ENCODE data around the gene C12orf75.
"Not testable (repeated sequence)": the region's sequence is repeated elsewhere in the genome, so short reads cannot be mapped to it uniquely, and the experiment has no call there.

The C12orf75 gene

DNA sequence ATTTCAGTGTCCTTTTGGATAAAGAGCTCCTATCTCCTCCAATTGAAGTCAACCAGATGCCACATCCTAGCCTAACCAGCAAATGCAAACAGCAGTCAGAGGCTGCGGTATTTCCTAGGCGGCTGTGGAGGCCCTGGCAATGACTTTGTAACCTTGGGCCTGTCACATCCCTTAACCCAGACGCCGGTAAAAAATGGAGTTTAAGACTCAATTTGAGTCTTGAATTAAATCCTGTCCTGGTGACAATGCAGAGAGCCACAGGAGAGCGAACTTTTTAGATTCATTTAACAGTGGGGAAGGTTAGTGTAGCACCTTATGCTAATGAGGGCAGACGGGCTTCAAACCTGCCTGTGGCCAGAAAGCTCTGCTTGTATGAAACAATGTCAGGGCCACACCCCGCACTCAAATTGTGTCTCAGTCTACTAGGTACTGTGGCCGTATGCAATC lies 1.3 kb downstream of the C12orf75 start:
- DNase-seq (ENCODE audit: low read depth), result peak; percentile 53
- H3K4me3 ChIP-seq (ENCODE audit: low read depth, low read length), result peak overlapping the region; percentile 81
- TF ChIP-seq, protein P1, sequence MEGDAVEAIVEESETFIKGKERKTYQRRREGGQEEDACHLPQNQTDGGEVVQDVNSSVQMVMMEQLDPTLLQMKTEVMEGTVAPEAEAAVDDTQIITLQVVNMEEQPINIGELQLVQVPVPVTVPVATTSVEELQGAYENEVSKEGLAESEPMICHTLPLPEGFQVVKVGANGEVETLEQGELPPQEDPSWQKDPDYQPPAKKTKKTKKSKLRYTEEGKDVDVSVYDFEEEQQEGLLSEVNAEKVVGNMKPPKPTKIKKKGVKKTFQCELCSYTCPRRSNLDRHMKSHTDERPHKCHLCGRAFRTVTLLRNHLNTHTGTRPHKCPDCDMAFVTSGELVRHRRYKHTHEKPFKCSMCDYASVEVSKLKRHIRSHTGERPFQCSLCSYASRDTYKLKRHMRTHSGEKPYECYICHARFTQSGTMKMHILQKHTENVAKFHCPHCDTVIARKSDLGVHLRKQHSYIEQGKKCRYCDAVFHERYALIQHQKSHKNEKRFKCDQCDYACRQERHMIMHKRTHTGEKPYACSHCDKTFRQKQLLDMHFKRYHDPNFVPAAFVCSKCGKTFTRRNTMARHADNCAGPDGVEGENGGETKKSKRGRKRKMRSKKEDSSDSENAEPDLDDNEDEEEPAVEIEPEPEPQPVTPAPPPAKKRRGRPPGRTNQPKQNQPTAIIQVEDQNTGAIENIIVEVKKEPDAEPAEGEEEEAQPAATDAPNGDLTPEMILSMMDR (IDR thresholded peaks at IDR 0.05; ENCODE audit: insufficient read depth, low read depth, low read length, missing control alignments), result no peak

DNA sequence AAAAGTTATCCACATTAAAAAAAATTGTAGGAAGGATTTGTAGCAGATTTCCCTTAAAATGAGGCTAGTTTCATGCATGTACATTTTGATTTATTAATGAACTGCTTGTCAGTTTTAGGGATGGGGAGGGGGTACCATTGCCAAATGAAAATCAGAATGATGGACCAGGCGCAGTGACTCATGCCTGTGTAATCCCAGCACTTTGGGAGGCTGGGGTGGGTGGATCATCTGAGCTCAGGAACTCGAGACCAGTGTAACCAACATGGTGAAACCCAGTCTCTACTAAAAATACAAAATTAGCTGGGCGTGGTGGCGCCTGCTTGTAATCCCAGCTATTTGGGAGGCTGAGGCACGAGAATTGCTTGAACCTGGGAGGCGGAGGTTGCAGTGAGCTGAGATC lies 1.8 kb downstream of the C12orf75 start:
- not testable (repeated sequence) for DNase-seq (ENCODE audit: low read depth)

DNA sequence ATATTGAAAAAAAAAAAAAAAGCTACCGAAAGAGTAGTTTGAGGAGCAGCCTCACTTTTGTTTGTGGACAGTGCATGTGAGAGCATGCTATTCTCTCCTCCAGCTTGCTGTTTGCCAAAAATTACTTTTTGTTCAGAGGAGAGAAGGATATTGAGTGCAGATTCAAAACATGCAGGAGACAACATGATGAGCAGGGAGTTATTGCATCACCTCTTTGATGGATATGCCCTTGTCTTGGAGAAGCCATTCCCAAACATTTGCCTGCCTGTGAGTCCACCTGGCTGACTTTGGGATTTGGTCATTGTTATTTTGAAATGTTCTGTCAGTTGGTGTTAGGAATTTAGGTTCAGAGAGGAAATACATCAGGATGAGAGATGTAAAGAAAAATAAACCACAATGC lies 2.4 kb downstream of the C12orf75 start:
- DNase-seq (ENCODE audit: low read depth), result no peak
- H3K4me3 ChIP-seq (ENCODE audit: low read depth, low read length), result peak overlapping the region; percentile 81
- TF ChIP-seq, protein P1 (IDR thresholded peaks at IDR 0.05; ENCODE audit: insufficient read depth, low read depth, low read length, missing control alignments), result no peak

More for the DNA sequence above, 1.8 kb downstream of the C12orf75 start:
- H3K4me3 ChIP-seq (ENCODE audit: low read depth, low read length), result peak overlapping the region; percentile 81

DNA sequence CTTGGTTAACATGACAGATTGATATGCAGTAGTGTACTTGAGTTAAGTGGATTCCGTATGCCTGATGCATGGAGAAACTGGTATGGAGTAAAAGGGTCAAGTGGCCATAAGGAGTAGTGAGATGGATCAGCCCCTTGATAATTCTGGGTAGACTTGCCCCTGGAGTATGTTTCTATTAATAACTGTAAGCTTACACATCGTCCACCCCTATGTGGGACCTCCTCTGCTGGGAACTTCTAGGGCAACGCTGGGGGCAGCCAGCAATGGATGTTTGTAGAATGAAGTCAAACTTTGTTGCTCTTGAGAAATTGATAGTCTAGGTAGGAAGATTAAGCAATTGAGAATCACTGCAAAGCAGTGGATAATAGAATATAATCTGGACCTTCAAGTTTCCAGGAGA lies 3.5 kb downstream of the C12orf75 start:
- DNase-seq (ENCODE audit: low read depth), result no peak
- peak overlapping the region; percentile 13 for H3K4me3 ChIP-seq (ENCODE audit: low read depth, low read length)
- TF ChIP-seq, protein P1 (IDR thresholded peaks at IDR 0.05; ENCODE audit: insufficient read depth, low read depth, low read length, missing control alignments), result no peak

DNA sequence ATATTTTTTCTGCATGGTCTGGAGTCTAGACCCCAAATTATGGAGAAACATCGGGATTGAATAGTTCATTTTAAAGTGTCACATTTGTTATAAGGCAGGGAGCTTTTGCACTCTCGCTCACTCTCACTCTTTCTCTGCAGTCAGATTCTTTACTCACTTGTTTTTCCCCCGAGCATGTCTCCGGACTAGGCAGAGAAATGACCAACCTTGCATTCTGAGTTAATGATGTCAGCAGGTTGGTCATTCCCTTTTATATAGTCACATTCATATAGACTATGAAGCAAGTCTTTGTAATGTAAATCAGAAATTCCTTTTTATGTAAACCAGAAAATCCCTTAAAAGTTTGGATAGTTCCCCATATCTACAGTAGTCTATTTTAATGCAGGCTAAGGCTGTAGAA lies 4.1 kb downstream of the C12orf75 start:
- H3K4me3 ChIP-seq (ENCODE audit: low read depth, low read length), result peak overlapping the region; percentile 13
- no peak for DNase-seq (ENCODE audit: low read depth)
- TF ChIP-seq, protein P1 (IDR thresholded peaks at IDR 0.05; ENCODE audit: insufficient read depth, low read depth, low read length, missing control alignments), result no peak

DNA sequence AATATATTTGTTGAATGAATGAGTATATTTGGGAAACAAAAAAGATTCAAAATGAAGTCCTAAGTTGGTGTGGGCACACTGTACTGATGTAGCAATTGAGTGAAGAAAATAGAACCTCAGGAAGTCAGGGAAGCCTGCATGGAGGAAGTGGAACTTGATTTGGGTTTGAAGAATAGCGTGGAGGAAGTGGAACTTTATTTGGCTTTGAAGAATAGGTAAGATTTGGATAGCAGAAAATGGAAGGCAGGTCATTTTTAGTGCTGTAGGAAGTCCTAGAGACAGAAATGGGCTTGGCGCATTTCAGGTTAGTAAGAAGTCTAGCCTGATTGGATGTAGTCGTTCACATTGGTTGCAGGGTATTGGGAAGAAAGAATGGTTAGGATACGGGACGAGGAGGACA lies 5.4 kb downstream of the C12orf75 start:
- no peak for DNase-seq (ENCODE audit: low read depth)
- no peak overlapping the region for H3K4me3 ChIP-seq (ENCODE audit: low read depth, low read length)
- TF ChIP-seq, protein P1 (IDR thresholded peaks at IDR 0.05; ENCODE audit: insufficient read depth, low read depth, low read length, missing control alignments), result no peak

DNA sequence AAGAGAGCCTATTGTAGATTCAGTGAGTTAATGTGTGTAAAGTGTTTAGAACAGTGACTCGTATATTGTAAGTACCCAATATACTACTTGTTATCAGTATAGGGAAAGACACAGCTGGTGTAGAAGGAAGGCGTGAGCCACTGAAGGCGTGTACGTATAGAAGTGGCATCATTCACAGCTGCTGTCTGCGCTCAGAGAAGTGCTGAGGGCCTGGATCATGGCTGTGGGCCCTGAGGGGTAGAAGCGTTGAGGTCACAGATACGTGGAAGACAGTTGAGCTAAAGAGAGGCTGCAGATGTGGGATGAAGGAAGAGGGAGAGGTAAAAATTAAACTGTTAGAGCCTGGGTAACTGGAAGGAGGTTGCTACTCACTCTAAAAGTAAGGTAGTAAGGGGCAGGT lies 5.9 kb downstream of the C12orf75 start:
- TF ChIP-seq, protein P1 (IDR thresholded peaks at IDR 0.05; ENCODE audit: insufficient read depth, low read depth, low read length, missing control alignments), result no peak
- DNase-seq (ENCODE audit: low read depth), result no peak
- H3K4me3 ChIP-seq (ENCODE audit: low read depth, low read length), result no peak overlapping the region
